Endothelial cell of umbilical vein (primary cell): ENCODE results near the gene SGK1. TPM values are rescaled to one million over a fixed set of nuclear protein-coding genes. Genes with fewer than 3 reads are reported as not detected.

Source experiments
- BruUV-seq: library from RNA; stranded (reverse); fragments of 400-500 nt; replicated peaks from 2 replicates; lab custom pipeline; 2021; lab: Mats Ljungman, UMichigan
- CTCF ChIA-PET: fragments of 300-600, 350-600 bp; sonication (Branson Sonifier 250); formaldehyde crosslinking; loops from one replicate; lab custom pipeline; 2021; ENCODE audit warnings: antibody characterized with exemption, inconsistent platforms; lab: Charles Lee
- POLR2A ChIA-PET: fragments of 300-600, 350-600 bp; sonication (Branson Sonifier 250); formaldehyde crosslinking; loops from one replicate; lab custom pipeline; 2021; ENCODE audit warnings: antibody characterized with exemption, inconsistent platforms; lab: Charles Lee
- DNase-seq: peaks from one replicate; pipeline ENCODE4 v3.0.0-alpha.2; 2011; ENCODE audit warnings: low read depth, low spot score
- FAIRE-seq: peaks from 2 replicates; lab custom pipeline; 2011; peaks lifted over from hg19 to GRCh38; lab: Jason Lieb, UNC
- H2AFZ ChIP-seq: 2 replicates; pipeline ENCODE4 v1.6.0; 2012; ENCODE audit warnings: low read depth, low read length, control low read depth, inconsistent platforms
- H3K27ac ChIP-seq: 2 replicates; pipeline ENCODE4 v1.5.1; 2011; ENCODE audit warnings: low read depth, mild to moderate bottlenecking, control low read depth, low read length, moderate library complexity; ENCODE audit not compliant: insufficient read depth
- H3K27me3 ChIP-seq, 2 experiments: 2 replicates each; pipeline versions ENCODE4 v1.6.0 to v1.6.1; 2011; ENCODE audit warnings: low read length in 2 of 2, mixed read lengths in 1 of 2; ENCODE audit not compliant: control insufficient read depth in 2 of 2, insufficient read depth in 2 of 2
- H3K36me3 ChIP-seq, 2 experiments: 2 replicates in 1 of 2; 3 replicates in 1 of 2; pipeline ENCODE4 v1.5.1; 2011; ENCODE audit warnings: low read length in 2 of 2, mild to moderate bottlenecking in 1 of 2, moderate library complexity in 1 of 2; ENCODE audit not compliant: control insufficient read depth in 2 of 2, insufficient read depth in 2 of 2; ENCODE audit errors: extremely low read depth in 1 of 2
- H3K4me1 ChIP-seq: 3 replicates; pipeline ENCODE4 v1.5.1; 2011; ENCODE audit warnings: mild to moderate bottlenecking, low read length; ENCODE audit not compliant: control insufficient read depth, insufficient read depth; ENCODE audit errors: extremely low read depth
- H3K4me2 ChIP-seq: 2 replicates; pipeline ENCODE4 v1.6.1; 2011; ENCODE audit warnings: low read length, control low read depth, mixed read lengths; ENCODE audit not compliant: insufficient read depth
- H3K4me3 ChIP-seq, 3 experiments: fragments of 200-600 bp in 1 of 3; sonication (generic), shearing (Covaris generic) in 1 of 3; replicated peaks in 1 of 3; 2 replicates each; pipeline ENCODE4 v1.5.1; 2011 to 2016; ENCODE audit warnings: control low read depth in 3 of 3, low read length in 3 of 3, mild to moderate bottlenecking in 2 of 3, inconsistent platforms in 1 of 3, low read depth in 1 of 3, moderate library complexity in 1 of 3; ENCODE audit not compliant: insufficient read depth in 1 of 3
- H3K79me2 ChIP-seq: 2 replicates; pipeline ENCODE4 v1.6.0; 2012; ENCODE audit warnings: low read length, inconsistent platforms; ENCODE audit not compliant: control insufficient read depth, insufficient read depth
- H3K9ac ChIP-seq: replicated peaks from 2 replicates; pipeline ENCODE3; 2011; ENCODE audit warnings: low read length, control low read depth; ENCODE audit not compliant: insufficient read depth; ENCODE audit errors: extremely low read depth
- H3K9me1 ChIP-seq: replicated peaks from 3 replicates; pipeline ENCODE4 v1.6.0; 2011; ENCODE audit warnings: mild to moderate bottlenecking, low read length; ENCODE audit not compliant: control insufficient read depth, insufficient read depth; ENCODE audit errors: extremely low read depth
- H3K9me3 ChIP-seq: replicated peaks from 2 replicates; pipeline ENCODE4 v1.5.1; 2012; ENCODE audit warnings: low read length, inconsistent platforms; ENCODE audit not compliant: control insufficient read depth, insufficient read depth
- H4K20me1 ChIP-seq: replicated peaks from 2 replicates; pipeline ENCODE3; 2011; ENCODE audit warnings: mild to moderate bottlenecking, low read length; ENCODE audit not compliant: control insufficient read depth, insufficient read depth; ENCODE audit errors: extremely low read depth
- EZH2 ChIP-seq: IDR thresholded peaks from 2 replicates; pipeline ENCODE4 v1.6.1; 2012; ENCODE audit warnings: borderline replicate concordance, low read depth, mild to moderate bottlenecking, moderate library complexity, low read length, inconsistent platforms; ENCODE audit not compliant: severe bottlenecking
- FOS ChIP-seq: IDR thresholded peaks from 2 replicates; pipeline ENCODE4 v1.6.1; 2011; ENCODE audit warnings: mild to moderate bottlenecking, low read length, moderate library complexity, borderline replicate concordance; ENCODE audit not compliant: insufficient read depth
- GATA2 ChIP-seq: IDR thresholded peaks from 2 replicates; pipeline ENCODE4 v1.7.0; 2011; ENCODE audit warnings: low read depth, mild to moderate bottlenecking, moderate library complexity, mixed read lengths, low read length; ENCODE audit not compliant: insufficient read length, insufficient read depth
- JUN ChIP-seq: IDR thresholded peaks from 2 replicates; pipeline ENCODE4 v1.6.1; 2011; ENCODE audit warnings: borderline replicate concordance, low read depth; ENCODE audit not compliant: insufficient read length, insufficient read depth
- MYC ChIP-seq: IDR thresholded peaks from one replicate; pipeline ENCODE4 v1.6.1; 2011; ENCODE audit warnings: mild to moderate bottlenecking, low read depth, low read length
- POLR2A ChIP-seq: IDR thresholded peaks from 2 replicates; pipeline ENCODE4 v1.6.1; 2012; ENCODE audit warnings: low read depth, mild to moderate bottlenecking, control low read depth, low read length
- POLR2AphosphoS5 ChIP-seq: IDR thresholded peaks from 2 replicates; pipeline ENCODE4 v1.6.1; 2012; ENCODE audit warnings: low read depth, mild to moderate bottlenecking, control low read depth, low read length, moderate library complexity; ENCODE audit not compliant: insufficient read depth
- dilution Hi-C: fragments of 300-500 bp; cut with MboI; formaldehyde crosslinking; loops from one replicate; pipeline ENCODE4 v1.15.0; 2019; ENCODE audit warnings: low sequenced_read_pairs; ENCODE audit not compliant: extremely low pct_ligation_motif_present
- intact Hi-C: fragments of 100-400 bp; cut with micrococcal nuclease; formaldehyde crosslinking; loops from one replicate; pipeline ENCODE4 v1.10.0; 2022
- polyA plus RNA-seq, 4 experiments: library from polyadenylated mRNA; depleted of rRNA in 3 of 4; stranded (reverse) in 3 of 4; unstranded in 1 of 4; fragments of >200 nt; gene quantifications; 2 replicates each; pipeline versions ENCODE4 v1.2.1 to v1.2.3, GENCODE V29; 2011 to 2012; ENCODE audit warnings: missing spikeins in 1 of 4
- total RNA-seq: library from RNA; stranded (reverse); gene quantifications from 2 replicates; pipeline ENCODE4 v1.2.3, GENCODE V29; 2021
- TF ChIP-seq, protein P1 (sequence below), 2 donors: IDR thresholded peaks; 1 replicate in 1 of 2; 2 replicates in 1 of 2; pipeline ENCODE4 v1.5.1; 2011; ENCODE audit warnings: low read length in 2 of 2, mild to moderate bottlenecking in 2 of 2, moderate library complexity in 2 of 2, control low read depth in 1 of 2, inconsistent platforms in 1 of 2, low read depth in 1 of 2; ENCODE audit not compliant: insufficient read depth in 1 of 2; ENCODE audit errors: extremely low read depth in 1 of 2
- TF ChIP-seq, protein P2 (sequence below): IDR thresholded peaks from 2 replicates; pipeline ENCODE4 v1.6.1; 2011; ENCODE audit not compliant: insufficient read depth, insufficient read length

Gene SGK1
- total and polyA plus RNA-seq, 2 donors (not counting 3 experiments of a cell fraction or from before 2014, with no cell fraction given), result 121 to 128 TPM

DNA sequence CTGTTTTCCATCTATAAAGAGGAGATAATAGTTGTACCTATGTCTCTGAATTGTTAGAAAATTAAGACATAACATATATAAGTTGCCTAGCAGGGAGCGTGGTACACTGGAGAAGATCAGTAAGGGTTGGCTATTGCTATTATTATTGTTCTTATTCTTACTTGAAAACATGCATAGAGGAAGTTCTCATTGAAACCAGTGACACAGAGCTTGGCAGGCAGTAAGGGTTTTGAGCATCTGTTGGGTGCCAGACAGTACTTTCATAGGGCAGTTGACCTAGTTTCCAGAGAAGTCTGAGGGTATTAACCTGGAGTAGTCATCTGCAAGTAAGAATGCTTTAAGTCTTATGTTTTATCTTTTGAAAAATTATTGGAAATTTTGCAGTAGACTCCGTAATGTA is 13.3 kb upstream of the SGK1 start:
- H3K9me1 ChIP-seq, result no peaks in the 10 kb centered on the region
- CTCF ChIA-PET, result no interaction called here
- FAIRE-seq (no peak), DNase-seq (no peak)
- H3K79me2 ChIP-seq, result no peaks in the 10 kb centered on the region
- H3K27ac ChIP-seq, result no peak overlapping the region
- BruUV-seq, result no TSS peak
- H3K4me1 ChIP-seq, result no peaks in the 10 kb centered on the region
- no peaks in the 10 kb centered on the region for H3K9me3 ChIP-seq
- no peak overlapping the region for H3K9ac ChIP-seq
- no peak for TF ChIP-seq EZH2
- TF ChIP-seq, protein P1, sequence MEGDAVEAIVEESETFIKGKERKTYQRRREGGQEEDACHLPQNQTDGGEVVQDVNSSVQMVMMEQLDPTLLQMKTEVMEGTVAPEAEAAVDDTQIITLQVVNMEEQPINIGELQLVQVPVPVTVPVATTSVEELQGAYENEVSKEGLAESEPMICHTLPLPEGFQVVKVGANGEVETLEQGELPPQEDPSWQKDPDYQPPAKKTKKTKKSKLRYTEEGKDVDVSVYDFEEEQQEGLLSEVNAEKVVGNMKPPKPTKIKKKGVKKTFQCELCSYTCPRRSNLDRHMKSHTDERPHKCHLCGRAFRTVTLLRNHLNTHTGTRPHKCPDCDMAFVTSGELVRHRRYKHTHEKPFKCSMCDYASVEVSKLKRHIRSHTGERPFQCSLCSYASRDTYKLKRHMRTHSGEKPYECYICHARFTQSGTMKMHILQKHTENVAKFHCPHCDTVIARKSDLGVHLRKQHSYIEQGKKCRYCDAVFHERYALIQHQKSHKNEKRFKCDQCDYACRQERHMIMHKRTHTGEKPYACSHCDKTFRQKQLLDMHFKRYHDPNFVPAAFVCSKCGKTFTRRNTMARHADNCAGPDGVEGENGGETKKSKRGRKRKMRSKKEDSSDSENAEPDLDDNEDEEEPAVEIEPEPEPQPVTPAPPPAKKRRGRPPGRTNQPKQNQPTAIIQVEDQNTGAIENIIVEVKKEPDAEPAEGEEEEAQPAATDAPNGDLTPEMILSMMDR (IDR thresholded peaks at IDR 0.05; ENCODE audit: extremely low read depth in 1 of 2, insufficient read depth in 1 of 2, low read depth in 1 of 2, low read length in 2 of 2), result no peak
- no peak for TF ChIP-seq POLR2A
- TF ChIP-seq GATA2, result no peak
- no peaks in the 10 kb centered on the region for H3K27me3 ChIP-seq
- no peak overlapping the region for H3K4me3 ChIP-seq
- dilution Hi-C loops (no loop called here), intact Hi-C loops (no loop called here)
- H2AFZ ChIP-seq, result no peak overlapping the region
- no peak overlapping the region for H3K4me2 ChIP-seq
- POLR2A ChIA-PET, result interaction anchor here (0.6 kb wide), 1 partner anchor 25 kb away, joined by 6 read pairs; no protein-coding TSS in a partner anchor
- no peaks in the 10 kb centered on the region for H4K20me1 ChIP-seq
- no peaks in the 10 kb centered on the region for H3K36me3 ChIP-seq

DNA sequence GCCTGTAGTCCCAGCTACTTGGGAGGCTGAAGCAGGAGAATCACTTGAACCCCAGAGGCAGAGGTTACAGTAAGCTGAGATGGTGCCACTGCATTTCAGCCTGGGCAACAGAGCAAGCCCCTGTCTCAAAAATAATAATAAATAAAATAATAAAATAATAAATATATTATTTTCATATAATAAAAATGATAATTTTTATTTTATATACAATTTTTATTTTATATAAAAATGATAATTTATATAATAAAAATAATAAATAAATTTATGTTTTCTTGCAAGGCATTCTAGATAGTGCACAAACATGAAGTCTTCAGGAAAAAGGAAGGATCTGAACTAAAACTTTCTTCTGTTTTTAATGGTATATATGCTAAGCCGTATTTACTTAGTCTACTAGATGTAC is 12.6 kb upstream of the SGK1 start:
- no peaks in the 10 kb centered on the region for H3K36me3 ChIP-seq
- POLR2A ChIA-PET, result no interaction called here
- H3K9ac ChIP-seq, result no peak overlapping the region
- no peaks in the 10 kb centered on the region for H3K9me3 ChIP-seq
- dilution Hi-C loops, result no loop called here
- TF ChIP-seq, protein P2, sequence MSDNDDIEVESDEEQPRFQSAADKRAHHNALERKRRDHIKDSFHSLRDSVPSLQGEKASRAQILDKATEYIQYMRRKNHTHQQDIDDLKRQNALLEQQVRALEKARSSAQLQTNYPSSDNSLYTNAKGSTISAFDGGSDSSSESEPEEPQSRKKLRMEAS, result no peak
- TF ChIP-seq POLR2AphosphoS5 (no peak), EZH2 (no peak), JUN (no peak), GATA2 (no peak), POLR2A (no peak), MYC (no peak), FOS (no peak)
- TF ChIP-seq, protein P1 (IDR thresholded peaks at IDR 0.05; ENCODE audit: extremely low read depth in 1 of 2, insufficient read depth in 1 of 2, low read depth in 1 of 2, low read length in 2 of 2), result no peak
- H3K9me1 ChIP-seq, result no peaks in the 10 kb centered on the region
- H3K27me3 ChIP-seq, result no peaks in the 10 kb centered on the region
- FAIRE-seq (no peak), DNase-seq (no peak)
- H3K4me3 ChIP-seq, result no peak overlapping the region
- intact Hi-C loops, result no loop called here
- CTCF ChIA-PET, result no interaction called here
- BruUV-seq, result no TSS peak
- no peaks in the 10 kb centered on the region for H4K20me1 ChIP-seq
- no peaks in the 10 kb centered on the region for H3K4me1 ChIP-seq
- H3K4me2 ChIP-seq, result no peak overlapping the region
- no peaks in the 10 kb centered on the region for H3K79me2 ChIP-seq
- no peak overlapping the region for H3K27ac ChIP-seq
- no peak overlapping the region for H2AFZ ChIP-seq
